DMS114 treated with DMSO at 0.1 percent for 48 hours (cell line): ENCODE measurements around the gene TSHZ3.

Experiments used
- DNase-seq: peaks from one replicate; lab custom pipeline; 2025; ENCODE audit not compliant: unreplicated experiment; lab: John Stamatoyannopoulos, UW

Gene TSHZ3

DNA sequence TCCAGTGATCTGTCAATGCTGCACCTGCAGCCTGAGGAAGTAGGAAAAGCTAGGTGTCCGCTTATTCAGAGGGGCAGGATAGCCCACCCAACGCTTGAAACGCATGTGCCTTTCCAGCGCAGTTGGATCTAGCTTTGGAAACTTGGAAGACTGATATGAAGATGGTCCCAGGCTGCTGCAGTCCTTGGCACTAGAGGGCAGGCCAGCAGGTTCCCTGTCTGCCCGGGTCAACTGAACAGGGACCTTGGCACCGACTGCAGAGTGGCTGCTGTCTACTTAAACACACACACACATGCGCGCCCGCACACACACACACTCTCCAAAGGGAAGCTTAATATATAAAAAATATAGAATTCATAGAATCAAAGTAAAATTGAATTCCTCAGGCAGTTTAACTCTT, 100.0 kb downstream of the TSHZ3 start:
- DNase-seq, result no peak

DNA sequence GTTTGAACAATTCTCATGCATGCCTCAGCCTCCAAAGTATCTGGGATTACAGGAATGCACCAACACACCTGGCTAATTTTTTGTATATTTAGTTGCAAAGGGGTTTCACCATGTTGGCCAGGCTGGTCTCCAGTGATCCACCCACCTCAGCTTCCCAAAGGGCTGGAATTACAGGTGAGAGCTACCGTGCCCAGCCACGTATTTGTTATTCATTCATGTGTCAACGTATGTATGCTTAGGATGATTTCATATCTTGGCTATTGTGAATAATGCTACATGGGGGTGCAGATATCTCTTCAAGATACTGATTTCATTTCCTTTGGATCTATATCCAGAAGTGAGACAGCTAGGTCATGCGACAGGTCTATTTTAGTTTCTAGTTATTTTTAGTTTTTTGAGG, 113.4 kb downstream of the TSHZ3 start:
- DNase-seq, result no peak

DNA sequence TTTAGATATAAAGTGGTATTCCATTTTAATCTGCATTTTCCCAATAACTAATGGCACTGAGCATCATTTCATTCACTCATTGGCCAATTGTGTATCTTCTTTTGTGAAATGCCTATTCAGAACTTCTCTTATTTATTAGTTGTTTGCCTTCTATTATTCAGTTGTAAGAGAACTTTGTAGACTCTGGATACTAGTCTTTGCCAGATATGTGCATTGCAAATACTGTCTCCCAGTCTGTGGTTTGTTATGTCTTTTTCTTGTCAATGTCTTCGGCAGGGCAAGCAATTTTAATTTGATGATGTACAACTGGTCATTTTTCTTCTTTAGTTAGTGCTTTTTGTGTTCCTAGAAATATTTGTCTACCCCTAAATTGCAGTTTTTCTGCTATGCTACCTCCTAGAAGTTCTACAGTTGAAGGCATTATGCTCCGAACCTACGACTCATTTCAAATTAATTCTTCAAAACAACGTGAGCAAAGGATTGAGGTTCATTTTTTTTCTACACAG, 115.9 kb downstream of the TSHZ3 start:
- DNase-seq, result no peak

DNA sequence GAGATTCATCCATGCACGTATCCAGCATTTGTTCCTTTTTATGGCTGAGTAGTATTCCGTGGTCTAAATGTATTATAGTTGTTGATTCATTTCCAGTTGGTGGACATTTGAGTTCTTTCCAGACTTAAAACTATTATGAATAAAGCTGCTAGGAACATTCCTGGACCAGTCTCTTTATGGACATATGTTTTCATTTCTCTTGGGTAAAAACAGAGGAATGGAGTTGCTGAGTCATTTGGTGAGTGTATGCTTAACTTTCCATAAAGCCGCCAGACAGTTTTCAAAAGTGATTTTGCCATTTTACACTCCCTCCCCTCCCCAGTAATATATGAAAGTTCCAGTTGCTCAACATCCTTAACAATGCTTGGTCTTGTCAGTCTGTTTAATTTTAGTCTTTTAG, 116.4 kb downstream of the TSHZ3 start:
- DNase-seq, result no peak

DNA sequence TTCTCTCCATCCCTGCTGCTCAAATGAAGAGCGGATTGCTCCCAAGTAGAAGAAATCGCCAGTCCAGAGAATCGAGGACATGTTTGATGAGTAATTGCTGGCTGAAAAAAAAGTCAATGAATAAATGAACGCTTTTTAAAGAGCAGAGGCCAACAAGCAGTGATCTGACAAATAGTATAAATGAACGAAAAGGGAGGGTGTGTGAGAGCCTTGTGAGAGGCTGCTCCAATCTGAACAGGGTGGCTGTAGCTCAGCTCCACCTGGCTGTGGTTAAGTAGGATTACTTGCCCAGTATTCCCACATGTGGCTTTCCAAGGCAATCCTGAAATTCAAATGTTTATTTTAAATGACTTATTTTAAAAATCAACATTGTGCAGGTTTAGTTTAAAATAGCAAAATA, 117.1 kb downstream of the TSHZ3 start:
- no peak for DNase-seq

DNA sequence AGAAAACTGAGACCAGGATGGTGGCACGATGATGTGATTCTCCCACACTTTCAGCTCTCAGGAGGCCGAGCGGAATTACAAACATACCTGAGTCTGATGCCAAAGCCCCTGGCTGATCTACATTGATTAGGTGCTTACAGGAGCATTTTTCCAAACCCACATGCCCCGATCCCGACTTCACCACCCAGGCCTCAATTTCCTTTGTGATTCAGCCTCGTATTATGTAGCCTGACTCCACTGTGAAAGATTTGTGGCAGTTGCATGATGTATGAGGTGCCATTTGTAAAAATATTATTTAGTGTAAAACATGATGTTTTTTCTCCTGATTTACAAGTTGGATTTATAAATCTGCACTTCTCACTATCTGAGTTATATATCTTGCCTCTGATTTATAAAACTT, 118.0 kb downstream of the TSHZ3 start:
- no peak for DNase-seq

DNA sequence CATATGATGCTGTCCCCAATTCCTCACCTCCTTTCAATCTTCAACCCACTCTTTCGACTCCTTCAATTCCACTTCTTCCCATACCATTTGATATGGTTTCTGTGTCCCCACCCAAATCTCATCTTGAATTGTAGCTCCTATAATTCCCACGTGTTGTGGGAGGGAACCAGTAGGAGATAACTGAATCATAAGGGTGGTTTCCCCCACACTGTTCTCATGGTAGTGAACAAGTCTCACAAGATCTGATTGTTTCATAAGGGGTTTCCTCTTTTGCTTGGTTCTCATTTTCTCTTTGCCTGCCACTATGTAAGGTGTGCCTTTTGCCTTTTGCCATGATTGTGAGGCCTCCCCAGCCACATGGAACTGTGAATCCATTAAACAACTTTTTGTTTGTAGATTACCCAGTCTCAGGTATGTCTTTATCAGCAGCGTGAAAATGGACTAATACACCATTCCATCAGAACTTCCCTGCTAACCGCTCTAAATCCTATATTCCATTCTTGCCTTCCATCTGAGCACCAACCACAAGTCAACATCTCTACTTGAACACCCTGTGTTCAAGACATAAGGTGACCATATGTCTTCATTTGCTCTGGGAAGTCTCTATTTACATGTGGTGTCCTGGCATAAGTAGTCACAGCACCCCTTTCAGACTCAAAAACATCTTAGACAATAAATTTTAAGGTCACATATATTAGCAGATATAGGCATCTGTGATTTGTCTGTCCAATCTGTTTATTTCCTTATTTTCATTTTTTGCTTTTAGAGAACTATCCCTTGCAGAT, 122.9 kb downstream of the TSHZ3 start:
- DNase-seq, result no peak
